Liver (tissue), 3 donors: ENCODE measurements around the gene CX3CL1.

Source experiments
- SP1 ChIP-seq: IDR thresholded peaks from 2 replicates; pipeline ENCODE4 v1.6.1; 2018; ENCODE audit warnings: antibody characterized with exemption, mild to moderate bottlenecking
- TF ChIP-seq, protein P1 (sequence below): fragments of 150-350 bp; IDR thresholded peaks from 2 replicates; pipeline ENCODE4 v1.5.1; 2017; ENCODE audit warnings: improper control_type of control experiment, low read depth, low read length; ENCODE audit not compliant: missing input control
- TF ChIP-seq, protein P2 (sequence below): IDR thresholded peaks from 2 replicates; pipeline ENCODE4 v1.6.1; 2016; ENCODE audit warnings: antibody characterized with exemption, mild to moderate bottlenecking
- donor health status: healthy.
- donor health status: healthy.

DNA sequence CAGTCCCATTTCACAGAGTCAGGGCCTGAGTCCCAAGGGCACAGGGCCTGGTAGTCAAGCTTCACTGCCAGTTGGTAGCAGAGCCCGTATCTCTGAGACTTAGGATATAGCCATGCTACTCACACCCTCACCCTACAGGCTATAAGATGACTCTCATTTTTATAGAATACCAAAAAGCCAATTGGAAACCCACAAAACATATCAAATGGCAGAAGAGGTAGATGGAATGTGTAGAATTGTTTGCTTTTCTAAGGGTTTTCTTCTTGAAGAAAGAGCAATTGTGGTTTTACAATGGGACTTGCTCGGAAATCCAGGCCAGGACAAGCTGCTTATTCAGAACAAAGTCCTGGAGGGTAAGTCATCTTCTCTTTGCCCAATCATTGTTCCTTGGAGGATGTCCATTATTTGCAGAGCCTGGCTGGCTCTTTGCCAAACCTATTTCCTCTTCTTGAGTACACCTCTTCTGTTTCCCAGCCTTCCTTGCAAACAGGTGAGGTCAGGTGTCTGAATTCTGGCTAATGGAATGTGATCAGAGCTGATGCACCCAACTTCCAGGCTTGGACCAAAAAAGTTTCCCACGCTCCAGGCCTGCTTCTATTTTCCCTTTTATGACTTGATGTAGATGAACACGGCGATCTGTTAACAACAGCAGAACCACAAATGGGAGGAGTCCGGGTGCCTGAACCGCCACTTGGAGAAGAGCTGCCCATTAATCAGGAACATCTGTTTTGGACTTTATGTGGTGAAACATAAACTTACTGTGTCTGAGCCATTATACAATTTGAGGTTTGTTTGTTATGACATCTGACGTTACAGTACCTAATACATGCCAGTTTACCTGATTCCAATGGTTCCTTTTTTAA, 30.6 kb upstream of the CX3CL1 start:
- TF ChIP-seq, protein P1, sequence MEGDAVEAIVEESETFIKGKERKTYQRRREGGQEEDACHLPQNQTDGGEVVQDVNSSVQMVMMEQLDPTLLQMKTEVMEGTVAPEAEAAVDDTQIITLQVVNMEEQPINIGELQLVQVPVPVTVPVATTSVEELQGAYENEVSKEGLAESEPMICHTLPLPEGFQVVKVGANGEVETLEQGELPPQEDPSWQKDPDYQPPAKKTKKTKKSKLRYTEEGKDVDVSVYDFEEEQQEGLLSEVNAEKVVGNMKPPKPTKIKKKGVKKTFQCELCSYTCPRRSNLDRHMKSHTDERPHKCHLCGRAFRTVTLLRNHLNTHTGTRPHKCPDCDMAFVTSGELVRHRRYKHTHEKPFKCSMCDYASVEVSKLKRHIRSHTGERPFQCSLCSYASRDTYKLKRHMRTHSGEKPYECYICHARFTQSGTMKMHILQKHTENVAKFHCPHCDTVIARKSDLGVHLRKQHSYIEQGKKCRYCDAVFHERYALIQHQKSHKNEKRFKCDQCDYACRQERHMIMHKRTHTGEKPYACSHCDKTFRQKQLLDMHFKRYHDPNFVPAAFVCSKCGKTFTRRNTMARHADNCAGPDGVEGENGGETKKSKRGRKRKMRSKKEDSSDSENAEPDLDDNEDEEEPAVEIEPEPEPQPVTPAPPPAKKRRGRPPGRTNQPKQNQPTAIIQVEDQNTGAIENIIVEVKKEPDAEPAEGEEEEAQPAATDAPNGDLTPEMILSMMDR: no peak
- TF ChIP-seq, protein P2, sequence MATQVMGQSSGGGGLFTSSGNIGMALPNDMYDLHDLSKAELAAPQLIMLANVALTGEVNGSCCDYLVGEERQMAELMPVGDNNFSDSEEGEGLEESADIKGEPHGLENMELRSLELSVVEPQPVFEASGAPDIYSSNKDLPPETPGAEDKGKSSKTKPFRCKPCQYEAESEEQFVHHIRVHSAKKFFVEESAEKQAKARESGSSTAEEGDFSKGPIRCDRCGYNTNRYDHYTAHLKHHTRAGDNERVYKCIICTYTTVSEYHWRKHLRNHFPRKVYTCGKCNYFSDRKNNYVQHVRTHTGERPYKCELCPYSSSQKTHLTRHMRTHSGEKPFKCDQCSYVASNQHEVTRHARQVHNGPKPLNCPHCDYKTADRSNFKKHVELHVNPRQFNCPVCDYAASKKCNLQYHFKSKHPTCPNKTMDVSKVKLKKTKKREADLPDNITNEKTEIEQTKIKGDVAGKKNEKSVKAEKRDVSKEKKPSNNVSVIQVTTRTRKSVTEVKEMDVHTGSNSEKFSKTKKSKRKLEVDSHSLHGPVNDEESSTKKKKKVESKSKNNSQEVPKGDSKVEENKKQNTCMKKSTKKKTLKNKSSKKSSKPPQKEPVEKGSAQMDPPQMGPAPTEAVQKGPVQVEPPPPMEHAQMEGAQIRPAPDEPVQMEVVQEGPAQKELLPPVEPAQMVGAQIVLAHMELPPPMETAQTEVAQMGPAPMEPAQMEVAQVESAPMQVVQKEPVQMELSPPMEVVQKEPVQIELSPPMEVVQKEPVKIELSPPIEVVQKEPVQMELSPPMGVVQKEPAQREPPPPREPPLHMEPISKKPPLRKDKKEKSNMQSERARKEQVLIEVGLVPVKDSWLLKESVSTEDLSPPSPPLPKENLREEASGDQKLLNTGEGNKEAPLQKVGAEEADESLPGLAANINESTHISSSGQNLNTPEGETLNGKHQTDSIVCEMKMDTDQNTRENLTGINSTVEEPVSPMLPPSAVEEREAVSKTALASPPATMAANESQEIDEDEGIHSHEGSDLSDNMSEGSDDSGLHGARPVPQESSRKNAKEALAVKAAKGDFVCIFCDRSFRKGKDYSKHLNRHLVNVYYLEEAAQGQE: no peak
- TF ChIP-seq SP1: no peak
